Measurements from ENCODE around the gene VPS13D.

Gene VPS13D

GRCh38 chr1:12544357-12544756, 314.5 kb downstream of the VPS13D start:
- TF ChIP-seq ZBTB7A (IDR thresholded peaks at IDR 0.05; ENCODE audit: low read depth) (no peak), NFIC (IDR thresholded peaks at IDR 0.05) (no peak), EP300 (IDR thresholded peaks at IDR 0.05; ENCODE audit: borderline replicate concordance) (peak; percentile 27; the same call in 1 of the 2 replicates), FOXM1 (IDR thresholded peaks at IDR 0.05; ENCODE audit: borderline replicate concordance, low read depth) (peak; percentile 41; the same call in 1 of the 2 replicates)

- TF ChIP-seq FOXM1 (IDR thresholded peaks at IDR 0.05; ENCODE audit: borderline replicate concordance, low read depth) (no peak), YY1 (IDR thresholded peaks at IDR 0.05; ENCODE audit: low read depth) (no peak), TEAD4 (IDR thresholded peaks at IDR 0.05) (no peak)
Observed at GRCh38 chr1:12544992-12545391, 315.2 kb downstream of the VPS13D start.

- TF ChIP-seq FOXM1 (IDR thresholded peaks at IDR 0.05; ENCODE audit: borderline replicate concordance, low read depth) (no peak), YY1 (IDR thresholded peaks at IDR 0.05; ENCODE audit: low read depth) (no peak), EP300 (IDR thresholded peaks at IDR 0.05; ENCODE audit: borderline replicate concordance) (no peak), USF1 (IDR thresholded peaks at IDR 0.05) (no peak), REST (IDR thresholded peaks at IDR 0.05; ENCODE audit: low read depth) (no peak), CREB1 (IDR thresholded peaks at IDR 0.05; ENCODE audit: low read depth) (no peak), CEBPB (IDR thresholded peaks at IDR 0.05) (no peak), TCF12 (IDR thresholded peaks at IDR 0.05; ENCODE audit: low read depth) (no peak), RAD21 (IDR thresholded peaks at IDR 0.05; ENCODE audit: low read depth) (no peak), NFIC (IDR thresholded peaks at IDR 0.05) (no peak), EGR1 (IDR thresholded peaks at IDR 0.05) (no peak), TAF1 (IDR thresholded peaks at IDR 0.05; ENCODE audit: low read depth) (no peak), MAX (IDR thresholded peaks at IDR 0.05) (no peak), TEAD4 (IDR thresholded peaks at IDR 0.05) (no peak), ZBTB7A (IDR thresholded peaks at IDR 0.05; ENCODE audit: low read depth) (no peak)
Observed at GRCh38 chr1:12546771-12547585, 317.1 kb downstream of the VPS13D start.

GRCh38 chr1:12547586-12548225, 317.9 kb downstream of the VPS13D start:
- TF ChIP-seq YY1 (IDR thresholded peaks at IDR 0.05; ENCODE audit: low read depth) (no peak), USF1 (IDR thresholded peaks at IDR 0.05) (no peak)

- TF ChIP-seq EP300 (IDR thresholded peaks at IDR 0.05; ENCODE audit: borderline replicate concordance), result no peak
- no peak for TF ChIP-seq NFIC (IDR thresholded peaks at IDR 0.05)
- TF ChIP-seq YY1 (IDR thresholded peaks at IDR 0.05; ENCODE audit: low read depth), result no peak
- no peak; the same call in 1 of the 2 replicates for TF ChIP-seq ZBTB7A (IDR thresholded peaks at IDR 0.05; ENCODE audit: low read depth)
- no peak for TF ChIP-seq CEBPB (IDR thresholded peaks at IDR 0.05)
- TF ChIP-seq TAF1 (IDR thresholded peaks at IDR 0.05; ENCODE audit: low read depth), result no peak
Observed at GRCh38 chr1:12548279-12548972, 318.6 kb downstream of the VPS13D start.

GRCh38 chr1:12548973-12549459, 319.2 kb downstream of the VPS13D start:
- TF ChIP-seq FOXM1 (IDR thresholded peaks at IDR 0.05; ENCODE audit: borderline replicate concordance, low read depth) (no peak), ZBTB7A (IDR thresholded peaks at IDR 0.05; ENCODE audit: low read depth) (no peak; the same call in 1 of the 2 replicates), TCF12 (IDR thresholded peaks at IDR 0.05; ENCODE audit: low read depth) (no peak), REST (IDR thresholded peaks at IDR 0.05; ENCODE audit: low read depth) (no peak), EP300 (IDR thresholded peaks at IDR 0.05; ENCODE audit: borderline replicate concordance) (no peak), CEBPB (IDR thresholded peaks at IDR 0.05) (no peak), TAF1 (IDR thresholded peaks at IDR 0.05; ENCODE audit: low read depth) (no peak), MAX (IDR thresholded peaks at IDR 0.05) (no peak), NFIC (IDR thresholded peaks at IDR 0.05) (no peak), EGR1 (IDR thresholded peaks at IDR 0.05) (no peak), TEAD4 (IDR thresholded peaks at IDR 0.05) (no peak)
